ENCODE measurements around the gene C17orf113. TPM values are rescaled to one million over a fixed set of nuclear protein-coding genes. Genes with fewer than 3 reads are reported as not detected.

The C17orf113 gene
- total RNA-seq, 4 donors from 2014 or later, result 0.13 to 0.86 (median 0.38) TPM

DNA sequence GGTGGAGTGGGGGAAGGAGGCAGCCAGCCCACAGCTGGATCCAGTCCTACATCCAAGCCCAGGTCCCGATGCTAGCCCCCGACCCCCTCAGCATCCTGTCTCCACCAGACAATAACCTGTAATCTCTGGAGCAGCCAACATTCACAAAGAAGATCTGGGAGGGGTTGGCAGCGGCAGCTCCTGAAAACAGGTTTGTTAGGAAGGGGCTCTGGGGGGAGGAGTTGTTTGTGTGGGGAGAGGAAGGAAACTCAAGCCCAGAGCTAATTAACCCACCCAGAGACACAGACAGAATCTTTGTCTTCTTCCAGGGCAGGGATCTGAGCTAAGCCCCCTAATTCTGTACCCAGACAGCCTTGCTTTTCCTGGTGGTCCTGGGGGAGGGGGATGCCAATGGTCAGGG, 4.6 kb upstream of the C17orf113 start:
- Histone ChIP-seq H3K36me3 (no peaks in the 10 kb centered on the region), H3K4me3 (no peak overlapping the region), H3K4me1 (peaks cover 0 to 3% of the 10 kb centered on the region in 2 donors), H3K9me3 (no peaks in the 10 kb centered on the region), H3K27me3 (peaks cover 0 to 4% (median 0%) of the 10 kb centered on the region in 3 donors), H3K27ac (no peak overlapping the region)
- in situ Hi-C loops (cut with MboI; ENCODE audit: low sequenced_read_pairs in 4 of 4), result no loop called here
- no peak for TF ChIP-seq POLR2A (IDR thresholded peaks at IDR 0.05)
- no peak for ATAC-seq
- intact Hi-C loops (cut with DNase I; ENCODE audit: low total_unique reads), result no loop called here
- no peak for DNase-seq

DNA sequence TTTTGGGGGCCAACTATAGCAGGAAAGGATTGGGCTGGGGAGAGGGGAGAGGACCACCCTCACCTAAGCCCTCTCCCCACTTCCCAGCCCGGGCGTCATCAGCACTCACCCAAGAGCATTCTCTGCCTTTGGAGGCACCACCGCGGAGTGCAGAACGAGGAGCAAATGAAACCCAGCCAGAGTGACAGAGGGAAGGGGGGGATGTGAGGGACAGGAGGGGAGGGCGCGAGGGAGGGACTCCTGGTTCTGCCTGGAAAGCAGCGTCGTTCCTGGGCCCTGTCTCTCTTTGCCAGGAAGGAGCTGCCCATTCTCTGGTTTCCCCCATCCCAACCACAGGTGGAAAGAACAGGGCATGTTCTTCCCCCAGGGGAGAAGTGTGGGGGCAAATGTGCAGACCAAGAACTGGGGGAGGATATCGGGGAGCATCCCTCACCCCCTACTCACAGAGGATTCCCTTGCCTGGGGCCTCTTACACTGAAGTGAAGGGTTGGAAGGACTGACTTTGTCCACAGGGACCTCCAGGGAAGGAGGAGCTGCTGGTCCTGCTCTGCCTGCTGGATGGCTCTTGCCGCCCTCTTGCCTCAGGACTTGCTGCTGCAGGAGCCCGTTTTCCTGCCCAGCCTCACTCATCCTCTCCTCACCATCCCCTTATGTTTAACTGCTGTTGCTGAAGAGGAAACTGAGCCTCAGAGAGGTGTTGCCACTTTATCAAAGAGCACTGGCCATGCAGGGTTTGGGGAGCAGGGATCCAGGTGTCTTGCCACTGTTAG, 3.5 kb upstream of the C17orf113 start:
- in situ Hi-C loops (cut with MboI; ENCODE audit: low sequenced_read_pairs in 4 of 4), result no loop called here
- Histone ChIP-seq H3K4me1 (peaks cover 0 to 3% of the 10 kb centered on the region in 2 donors), H3K4me3 (no peak overlapping the region), H3K9me3 (no peaks in the 10 kb centered on the region), H3K27me3 (peaks cover 0 to 4% (median 0%) of the 10 kb centered on the region in 3 donors), H3K36me3 (no peaks in the 10 kb centered on the region), H3K27ac (no peak overlapping the region)
- intact Hi-C loops (cut with DNase I; ENCODE audit: low total_unique reads), result no loop called here
- no peak for ATAC-seq
- TF ChIP-seq, protein P1, sequence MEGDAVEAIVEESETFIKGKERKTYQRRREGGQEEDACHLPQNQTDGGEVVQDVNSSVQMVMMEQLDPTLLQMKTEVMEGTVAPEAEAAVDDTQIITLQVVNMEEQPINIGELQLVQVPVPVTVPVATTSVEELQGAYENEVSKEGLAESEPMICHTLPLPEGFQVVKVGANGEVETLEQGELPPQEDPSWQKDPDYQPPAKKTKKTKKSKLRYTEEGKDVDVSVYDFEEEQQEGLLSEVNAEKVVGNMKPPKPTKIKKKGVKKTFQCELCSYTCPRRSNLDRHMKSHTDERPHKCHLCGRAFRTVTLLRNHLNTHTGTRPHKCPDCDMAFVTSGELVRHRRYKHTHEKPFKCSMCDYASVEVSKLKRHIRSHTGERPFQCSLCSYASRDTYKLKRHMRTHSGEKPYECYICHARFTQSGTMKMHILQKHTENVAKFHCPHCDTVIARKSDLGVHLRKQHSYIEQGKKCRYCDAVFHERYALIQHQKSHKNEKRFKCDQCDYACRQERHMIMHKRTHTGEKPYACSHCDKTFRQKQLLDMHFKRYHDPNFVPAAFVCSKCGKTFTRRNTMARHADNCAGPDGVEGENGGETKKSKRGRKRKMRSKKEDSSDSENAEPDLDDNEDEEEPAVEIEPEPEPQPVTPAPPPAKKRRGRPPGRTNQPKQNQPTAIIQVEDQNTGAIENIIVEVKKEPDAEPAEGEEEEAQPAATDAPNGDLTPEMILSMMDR (IDR thresholded peaks at IDR 0.05 in 4 of 5, conservative IDR thresholded peaks at IDR 0.05 in 1 of 5), result no peak
- TF ChIP-seq POLR2A (IDR thresholded peaks at IDR 0.05), result no peak
- no peak for DNase-seq

DNA sequence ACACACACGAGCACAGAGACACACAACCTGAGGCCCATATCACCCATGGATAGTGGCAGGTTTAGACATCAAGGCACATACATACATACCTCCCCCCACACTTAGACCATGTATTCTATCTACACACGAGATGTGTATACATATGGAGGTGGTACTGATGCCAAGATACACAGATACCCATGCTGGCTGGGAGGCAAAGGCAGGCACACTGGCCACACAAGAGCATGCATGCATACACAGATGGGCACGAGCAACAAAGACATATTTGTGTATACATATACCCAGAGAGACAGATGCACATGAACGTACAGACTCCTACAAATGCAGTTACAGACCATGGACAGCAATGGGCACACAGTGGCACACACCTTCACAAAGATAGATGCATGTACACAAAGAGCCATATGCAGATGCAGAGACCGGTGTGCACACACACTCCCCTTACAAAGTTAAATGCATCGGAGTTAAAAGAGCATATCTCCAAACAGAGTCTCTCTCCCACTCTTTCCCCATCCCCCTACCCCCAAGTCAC, 2.0 kb upstream of the C17orf113 start:
- Histone ChIP-seq H3K27me3 (peaks cover 0 to 4% (median 0%) of the 10 kb centered on the region in 3 donors), H3K27ac (no peak overlapping the region), H3K9me3 (no peaks in the 10 kb centered on the region), H3K4me3 (no peak overlapping the region), H3K4me1 (peaks cover 0 to 3% of the 10 kb centered on the region in 2 donors), H3K36me3 (no peaks in the 10 kb centered on the region)
- intact Hi-C loops (cut with DNase I; ENCODE audit: low total_unique reads) (no loop called here), in situ Hi-C loops (cut with MboI; ENCODE audit: low sequenced_read_pairs in 4 of 4) (no loop called here)
- ATAC-seq (no peak), DNase-seq (no peak)
- TF ChIP-seq, protein P1 (IDR thresholded peaks at IDR 0.05 in 4 of 5, conservative IDR thresholded peaks at IDR 0.05 in 1 of 5), result no peak
- TF ChIP-seq POLR2A (IDR thresholded peaks at IDR 0.05), result no peak

DNA sequence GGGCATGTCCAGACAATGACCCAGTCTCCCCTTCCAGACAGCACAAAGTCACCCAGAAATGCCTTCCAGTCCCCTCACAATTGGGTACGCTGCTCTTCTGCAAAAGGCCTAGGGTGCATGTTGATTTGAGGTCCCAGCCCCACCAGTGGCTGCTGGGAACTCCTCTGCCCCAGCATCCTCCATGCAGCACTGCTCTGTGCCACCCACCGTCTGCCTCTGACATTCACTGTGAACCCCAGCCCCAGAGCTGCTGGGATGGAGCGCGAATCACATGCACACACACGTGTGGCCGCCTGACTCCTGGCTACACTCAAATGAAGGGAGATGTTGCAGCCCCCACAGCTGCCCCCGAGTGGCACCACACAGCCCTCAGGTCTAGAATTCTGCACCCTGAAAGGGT, 1.2 kb upstream of the C17orf113 start:
- TF ChIP-seq, protein P1 (IDR thresholded peaks at IDR 0.05 in 4 of 5, conservative IDR thresholded peaks at IDR 0.05 in 1 of 5), result no peak
- ATAC-seq (no peak), DNase-seq (no peak)
- Histone ChIP-seq H3K9me3 (no peaks in the 10 kb centered on the region), H3K36me3 (no peaks in the 10 kb centered on the region), H3K4me3 (no peak overlapping the region), H3K27ac (no peak overlapping the region), H3K27me3 (peaks cover 0 to 4% (median 0%) of the 10 kb centered on the region in 3 donors), H3K4me1 (peaks cover 0 to 3% of the 10 kb centered on the region in 2 donors)
- intact Hi-C loops (cut with DNase I; ENCODE audit: low total_unique reads) (loop anchor here (2.0 kb wide), 1 partner anchor 27 kb away; no protein-coding TSS in a partner anchor), in situ Hi-C loops (cut with MboI; ENCODE audit: low sequenced_read_pairs in 4 of 4) (no loop called here)

DNA sequence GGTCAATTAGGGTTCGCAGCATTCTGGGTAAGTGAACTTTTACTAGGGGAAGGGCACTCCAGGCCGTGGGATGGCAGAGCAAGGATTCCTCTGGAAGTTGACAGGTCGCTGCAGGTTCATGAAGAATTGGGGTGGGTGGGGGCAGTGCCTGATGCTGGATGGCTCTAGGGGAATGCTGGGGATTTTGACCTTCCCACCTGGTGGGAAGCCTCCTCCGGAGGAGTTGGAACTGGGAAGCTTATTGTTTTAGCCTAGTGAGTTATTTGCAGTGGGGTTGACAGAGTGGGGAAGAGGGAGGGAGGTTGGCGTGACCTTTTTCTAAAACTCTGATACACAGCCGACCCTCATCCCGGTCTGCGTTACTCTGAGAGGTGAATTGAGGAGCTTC, 606 bp upstream of the C17orf113 start:
- intact Hi-C loops (cut with DNase I; ENCODE audit: low total_unique reads), result loop anchor here (2.0 kb wide), 1 partner anchor 26 kb away; no protein-coding TSS in a partner anchor
- TF ChIP-seq POLR2A (IDR thresholded peaks at IDR 0.05), result no peak
- H3K4me3 ChIP-seq, result peak overlapping the region; percentile 55 to 71 (median 64)
- no peaks in the 10 kb centered on the region for H3K36me3 ChIP-seq
- peaks cover 0 to 4% (median 0%) of the 10 kb centered on the region in 3 donors for H3K27me3 ChIP-seq
- no peak overlapping the region for H3K27ac ChIP-seq
- H3K9me3 ChIP-seq, result no peaks in the 10 kb centered on the region
- in situ Hi-C loops (cut with MboI; ENCODE audit: low sequenced_read_pairs in 4 of 4), result no loop called here
- ATAC-seq (peak in 1 of 2 donors; percentile 11), DNase-seq (no peak)
- peaks cover 0 to 3% of the 10 kb centered on the region in 2 donors for H3K4me1 ChIP-seq
